Measurements from ENCODE around the gene RNASEH2A.

The RNASEH2A gene

GRCh38 chr19:12834566-12834943 is 28.2 kb downstream of the RNASEH2A start, which contains the start of gene RTBDN:
RTBDN (minus strand) TSS chr19:12834579; CDS start chr19:12829979, 4,600 bp downstream.
- TF ChIP-seq CTCF (IDR thresholded peaks at IDR 0.05; ENCODE audit: low read depth, low read length) (no peak), EZH2phosphoT487 (IDR thresholded peaks at IDR 0.05; ENCODE audit: low read depth) (no peak)
- peaks cover 27% of the 10 kb centered on the region for H3K4me1 ChIP-seq (ENCODE audit: low read length)
- peak within 1 kb of the TSS; percentile 91; the same call in 1 of the 2 replicates for H2AFZ ChIP-seq (ENCODE audit: low read depth, low read length)
- peaks cover 21% of the 10 kb centered on the region for H3K27me3 ChIP-seq (ENCODE audit: low read depth, low read length)
- H3K4me2 ChIP-seq (ENCODE audit: low read length), result peak within 1 kb of the TSS; percentile 86
- no peaks in the 10 kb centered on the region for H3K9me3 ChIP-seq (ENCODE audit: insufficient read depth, low read length)
- no peaks in the 10 kb centered on the region for H4K20me1 ChIP-seq (ENCODE audit: insufficient read depth, low read length)
- peak within 1 kb of the TSS; percentile 90 for H3K4me3 ChIP-seq (ENCODE audit: low read length)
- no peaks in the 10 kb centered on the region for H3K36me3 ChIP-seq (replicated peaks; ENCODE audit: low read depth, low read length)
- peaks cover 3% of the 10 kb centered on the region; the same call in 1 of the 2 replicates for H3K79me2 ChIP-seq (ENCODE audit: low read length)
- peak within 1 kb of the TSS; percentile 69 for H3K9ac ChIP-seq (ENCODE audit: low read length)
- H3K27ac ChIP-seq (ENCODE audit: low read length), result no peak within 1 kb of the TSS

DNA sequence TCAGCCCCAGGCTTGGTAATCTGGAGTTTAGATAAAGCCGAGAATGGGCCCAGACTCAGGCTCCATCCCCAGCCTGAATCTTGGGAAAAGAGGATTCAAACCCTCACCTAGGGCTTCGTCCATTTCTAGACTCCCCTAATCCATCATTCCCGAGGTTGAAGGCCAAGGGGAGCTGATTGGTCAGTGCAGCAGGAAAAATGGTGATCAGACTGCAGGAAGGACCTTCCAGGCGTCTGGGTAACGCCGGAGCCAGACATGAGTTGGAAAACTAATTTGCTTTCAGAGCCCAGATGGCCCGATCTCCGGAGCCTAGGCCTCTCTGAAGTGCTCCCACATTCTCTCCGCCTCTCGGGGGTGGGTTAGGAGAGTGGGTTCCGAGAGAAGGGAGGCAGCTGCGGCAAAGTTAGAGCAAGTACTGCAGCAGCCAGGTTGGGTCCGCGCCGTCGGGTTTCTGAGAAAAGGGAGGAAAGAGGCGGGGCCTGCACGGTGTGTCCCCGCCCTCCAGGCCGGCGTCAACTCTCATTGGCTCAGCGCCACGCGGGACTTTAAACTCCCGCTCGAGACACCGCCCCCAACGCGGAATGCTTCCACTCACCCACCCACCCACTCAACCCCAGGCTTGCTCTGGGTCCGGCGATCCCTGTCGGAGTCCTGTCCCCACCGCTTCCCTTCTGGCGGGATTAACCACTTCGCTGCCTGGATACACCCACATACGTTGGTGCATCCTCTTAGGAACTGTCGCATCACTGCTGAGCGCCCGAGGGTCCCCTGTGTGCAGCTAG is 28.8 kb downstream of the RNASEH2A start:
- H3K79me2 ChIP-seq (ENCODE audit: low read length), result peaks cover 3% of the 10 kb centered on the region; the same call in 1 of the 2 replicates
- no peak overlapping the region for H3K27ac ChIP-seq (ENCODE audit: low read length)
- no peak overlapping the region for H2AFZ ChIP-seq (ENCODE audit: low read depth, low read length)
- H3K9me3 ChIP-seq (ENCODE audit: insufficient read depth, low read length), result no peaks in the 10 kb centered on the region
- TF ChIP-seq EZH2phosphoT487 (IDR thresholded peaks at IDR 0.05; ENCODE audit: low read depth) (no peak), CTCF (IDR thresholded peaks at IDR 0.05; ENCODE audit: low read depth, low read length) (no peak)
- H3K4me2 ChIP-seq (ENCODE audit: low read length), result no peak overlapping the region
- H4K20me1 ChIP-seq (ENCODE audit: insufficient read depth, low read length), result 0 out of 2 replicates have a peak, but pooled peaks cover 1% of the 10 kb centered on the region
- H3K4me1 ChIP-seq (ENCODE audit: low read length), result peaks cover 27% of the 10 kb centered on the region
- no peak overlapping the region for H3K4me3 ChIP-seq (ENCODE audit: low read length)
- peaks cover 1% of the 10 kb centered on the region for H3K36me3 ChIP-seq (replicated peaks; ENCODE audit: low read depth, low read length)
- peaks cover 21% of the 10 kb centered on the region for H3K27me3 ChIP-seq (ENCODE audit: low read depth, low read length)
- no peak overlapping the region for H3K9ac ChIP-seq (ENCODE audit: low read length)

GRCh38 chr19:12836529-12836863 is 30.1 kb downstream of the RNASEH2A start:
- H3K4me1 ChIP-seq (ENCODE audit: low read length), result peaks cover 27% of the 10 kb centered on the region
- H3K79me2 ChIP-seq (ENCODE audit: low read length), result peaks cover 3% of the 10 kb centered on the region; the same call in 1 of the 2 replicates

More at GRCh38 chr19:12836529-12836863, 30.1 kb downstream of the RNASEH2A start:
- H3K36me3 ChIP-seq (replicated peaks; ENCODE audit: low read depth, low read length), result peaks cover 8% of the 10 kb centered on the region
- H3K4me2 ChIP-seq (ENCODE audit: low read length), result no peak overlapping the region
- TF ChIP-seq EZH2phosphoT487 (IDR thresholded peaks at IDR 0.05; ENCODE audit: low read depth), result no peak
- no peak for TF ChIP-seq CTCF (IDR thresholded peaks at IDR 0.05; ENCODE audit: low read depth, low read length)
- H2AFZ ChIP-seq (ENCODE audit: low read depth, low read length), result no peak overlapping the region
- H3K27ac ChIP-seq (ENCODE audit: low read length), result no peak overlapping the region
- no peaks in the 10 kb centered on the region for H3K9me3 ChIP-seq (ENCODE audit: insufficient read depth, low read length)
- no peak overlapping the region for H3K9ac ChIP-seq (ENCODE audit: low read length)
- no peak overlapping the region for H3K4me3 ChIP-seq (ENCODE audit: low read length)
- H4K20me1 ChIP-seq (ENCODE audit: insufficient read depth, low read length), result 0 out of 2 replicates have a peak, but pooled peaks cover 6% of the 10 kb centered on the region
- peaks cover 20% of the 10 kb centered on the region for H3K27me3 ChIP-seq (ENCODE audit: low read depth, low read length)

All from OCI-LY3 (cell line).